ENCODE data around the gene IMMP2L. TPM values are rescaled to one million over a fixed set of nuclear protein-coding genes. Genes with fewer than 3 reads are reported as not detected.

The IMMP2L gene
- total and polyA plus RNA-seq, 4 donors = 24.3 to 32.9 (median 26.8) TPM

- intact Hi-C loops (cut with DNase I) = no loop called here
- ATAC-seq (ENCODE audit: low FRiP score) (no peak), DNase-seq (no peak)
- Histone ChIP-seq H3K36me3 (ENCODE audit: control insufficient read depth in 1 of 2, insufficient read depth in 2 of 2, low read length in 1 of 2) (no peaks in the 10 kb centered on the region), H3K9me3 (ENCODE audit: control insufficient read depth, low read length) (no peaks in the 10 kb centered on the region), H3K27ac (ENCODE audit: low read depth in 1 of 2, low read length in 2 of 2) (no peak overlapping the region), H3K4me1 (ENCODE audit: control insufficient read depth in 1 of 2, insufficient read depth in 2 of 2, low read length in 2 of 2) (no peaks in the 10 kb centered on the region), H3K27me3 (ENCODE audit: control insufficient read depth in 1 of 2, insufficient read depth in 2 of 2, low read length in 1 of 2) (no peaks in the 10 kb centered on the region), H3K4me3 (ENCODE audit: low read length in 2 of 2) (no peak overlapping the region)
- WGBS, 2 donors = 93 to 94% methylated on average over 4 of the region's 4 CpGs
Observed at GRCh38 chr7:110842796-110843195, 719.5 kb downstream of the IMMP2L start.

- Histone ChIP-seq H3K27ac (ENCODE audit: low read depth in 1 of 2, low read length in 2 of 2) (no peak overlapping the region), H3K36me3 (ENCODE audit: control insufficient read depth in 1 of 2, insufficient read depth in 2 of 2, low read length in 1 of 2) (no peaks in the 10 kb centered on the region), H3K4me3 (ENCODE audit: low read length in 2 of 2) (no peak overlapping the region), H3K27me3 (ENCODE audit: control insufficient read depth in 1 of 2, insufficient read depth in 2 of 2, low read length in 1 of 2) (no peaks in the 10 kb centered on the region), H3K9me3 (ENCODE audit: control insufficient read depth, low read length) (no peaks in the 10 kb centered on the region), H3K4me1 (ENCODE audit: control insufficient read depth in 1 of 2, insufficient read depth in 2 of 2, low read length in 2 of 2) (no peaks in the 10 kb centered on the region)
- intact Hi-C loops (cut with DNase I) = no loop called here
- ATAC-seq (ENCODE audit: low FRiP score) (no peak), DNase-seq (no peak)
- WGBS, 2 donors = 72 to 76% methylated on average over 3 of the region's 3 CpGs
Observed at GRCh38 chr7:110841840-110842545, 720.3 kb downstream of the IMMP2L start.

DNA sequence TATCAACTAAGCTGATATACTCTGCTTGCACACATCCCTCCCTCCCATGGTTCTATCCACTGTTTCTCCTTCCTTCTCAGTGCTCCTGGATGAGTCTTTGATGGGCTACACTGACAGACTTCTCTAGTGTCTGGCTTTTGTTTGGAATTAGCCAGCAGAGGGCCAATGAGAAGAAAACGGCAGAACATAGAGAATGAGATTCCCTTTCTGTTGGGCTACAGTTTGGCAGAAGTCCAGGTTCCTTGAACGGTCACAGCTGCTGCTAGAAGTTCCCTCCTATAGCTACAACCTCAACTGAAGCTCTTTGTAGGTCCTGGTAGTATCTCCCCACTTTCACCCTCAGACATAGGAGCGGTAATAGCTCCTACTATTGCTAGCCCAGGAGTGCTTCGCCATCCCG, 722.4 kb downstream of the IMMP2L start:
- no peak for DNase-seq
- intact Hi-C loops (cut with DNase I) = no loop called here
- no peak for ATAC-seq (ENCODE audit: low FRiP score)

DNA sequence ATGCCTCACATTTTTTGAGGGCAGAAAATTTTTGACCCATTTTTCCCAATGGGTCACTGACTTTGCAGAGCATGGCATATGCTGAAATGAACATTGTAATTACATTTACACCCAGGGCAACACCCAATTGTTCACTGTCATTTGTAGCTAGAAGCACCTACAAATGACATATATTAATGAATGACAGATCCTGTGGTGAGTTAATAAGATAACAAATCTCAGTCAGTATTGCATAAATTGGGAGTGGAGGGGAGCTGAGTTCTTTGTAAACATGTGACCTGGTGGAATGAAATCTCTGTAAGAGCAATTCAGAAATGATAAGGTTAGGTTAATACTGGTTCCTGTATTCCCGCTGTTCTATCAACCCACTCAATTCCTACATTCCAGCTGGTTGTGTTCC, 726.4 kb downstream of the IMMP2L start:
- no peaks in the 10 kb centered on the region for H3K9me3 ChIP-seq (ENCODE audit: control insufficient read depth, low read length)
- no peak overlapping the region for H3K27ac ChIP-seq (ENCODE audit: low read depth in 1 of 2, low read length in 2 of 2)
- WGBS, 2 donors = 86 to 89% methylated on average over 1 of the region's 1 CpG
- H3K27me3 ChIP-seq (ENCODE audit: control insufficient read depth in 1 of 2, insufficient read depth in 2 of 2, low read length in 1 of 2) = no peaks in the 10 kb centered on the region
- DNase-seq = no peak
- H3K36me3 ChIP-seq (ENCODE audit: control insufficient read depth in 1 of 2, insufficient read depth in 2 of 2, low read length in 1 of 2) = no peaks in the 10 kb centered on the region
- intact Hi-C loops (cut with DNase I) = no loop called here
- H3K4me1 ChIP-seq (ENCODE audit: control insufficient read depth in 1 of 2, insufficient read depth in 2 of 2, low read length in 2 of 2) = peaks cover 0 to 3% of the 10 kb centered on the region in 2 donors
- ATAC-seq (ENCODE audit: low FRiP score) = no peak
- H3K4me3 ChIP-seq (ENCODE audit: low read length in 2 of 2) = no peak overlapping the region

More for the DNA sequence above, 722.4 kb downstream of the IMMP2L start:
- 44 to 56% methylated on average over 5 of the region's 5 CpGs for WGBS, 2 donors
- H3K36me3 ChIP-seq (ENCODE audit: control insufficient read depth in 1 of 2, insufficient read depth in 2 of 2, low read length in 1 of 2) = no peaks in the 10 kb centered on the region
- H3K27ac ChIP-seq (ENCODE audit: low read depth in 1 of 2, low read length in 2 of 2) = no peak overlapping the region
- no peak overlapping the region for H3K4me3 ChIP-seq (ENCODE audit: low read length in 2 of 2)
- no peaks in the 10 kb centered on the region for H3K9me3 ChIP-seq (ENCODE audit: control insufficient read depth, low read length)
- H3K27me3 ChIP-seq (ENCODE audit: control insufficient read depth in 1 of 2, insufficient read depth in 2 of 2, low read length in 1 of 2) = no peaks in the 10 kb centered on the region
- peaks cover 0 to 2% of the 10 kb centered on the region in 2 donors for H3K4me1 ChIP-seq (ENCODE audit: control insufficient read depth in 1 of 2, insufficient read depth in 2 of 2, low read length in 2 of 2)

DNA sequence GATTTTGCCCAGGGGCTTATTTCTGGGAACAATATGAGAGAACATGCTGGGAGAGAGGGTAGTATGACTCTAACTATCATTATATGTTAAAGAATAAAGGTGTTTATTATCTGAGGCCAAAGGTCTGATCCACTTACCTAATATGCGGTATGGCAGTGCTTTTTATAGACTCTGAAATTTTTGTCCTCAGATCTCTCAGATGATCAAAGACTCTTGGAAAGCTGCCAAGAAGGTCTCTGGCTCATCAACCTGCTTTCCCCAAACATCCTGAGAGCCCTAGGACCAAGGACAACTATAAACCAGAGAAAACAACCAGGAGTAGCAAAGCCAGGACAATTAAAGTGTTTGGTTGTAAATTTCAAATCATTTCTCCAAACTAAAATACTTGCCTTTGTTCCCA, 727.1 kb downstream of the IMMP2L start:
- 84 to 86% methylated on average over 1 of the region's 1 CpG for WGBS, 2 donors
- intact Hi-C loops (cut with DNase I) = no loop called here
- no peak for ATAC-seq (ENCODE audit: low FRiP score)

DNA sequence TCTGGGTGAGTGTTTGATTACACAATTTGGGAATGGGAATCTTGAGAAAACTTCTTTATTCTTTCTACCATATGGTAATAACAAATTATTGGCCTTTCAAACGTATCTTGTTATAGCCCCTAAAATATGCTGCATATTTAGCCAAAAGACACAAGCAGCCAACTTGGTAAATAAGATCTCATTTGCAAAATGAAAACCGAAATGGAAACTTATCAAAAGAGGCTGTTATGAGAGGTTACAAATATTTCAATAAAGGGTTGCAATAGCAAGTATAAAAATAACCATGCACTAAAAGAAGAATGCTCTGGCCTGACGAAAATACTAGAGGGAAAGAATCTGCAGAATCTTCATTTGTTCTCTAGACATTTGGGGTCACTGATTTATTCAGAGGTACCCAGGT, 730.9 kb downstream of the IMMP2L start:
- no peaks in the 10 kb centered on the region for H3K9me3 ChIP-seq (ENCODE audit: control insufficient read depth, low read length)
- ATAC-seq (ENCODE audit: low FRiP score) (peak; percentile 11), DNase-seq (no peak)
- intact Hi-C loops (cut with DNase I) = no loop called here
- H3K4me1 ChIP-seq (ENCODE audit: control insufficient read depth in 1 of 2, insufficient read depth in 2 of 2, low read length in 2 of 2) = peaks cover 0 to 3% of the 10 kb centered on the region in 2 donors
- H3K36me3 ChIP-seq (ENCODE audit: control insufficient read depth in 1 of 2, insufficient read depth in 2 of 2, low read length in 1 of 2) = no peaks in the 10 kb centered on the region
- 5 to 9% methylated on average over 3 of the region's 3 CpGs for WGBS, 2 donors
- no peak overlapping the region for H3K4me3 ChIP-seq (ENCODE audit: low read length in 2 of 2)
- H3K27ac ChIP-seq (ENCODE audit: low read depth in 1 of 2, low read length in 2 of 2) = peak overlapping the region in 1 of 2 donors; percentile 23
- H3K27me3 ChIP-seq (ENCODE audit: control insufficient read depth in 1 of 2, insufficient read depth in 2 of 2, low read length in 1 of 2) = no peaks in the 10 kb centered on the region

More for the DNA sequence above, 727.1 kb downstream of the IMMP2L start:
- Histone ChIP-seq H3K36me3 (ENCODE audit: control insufficient read depth in 1 of 2, insufficient read depth in 2 of 2, low read length in 1 of 2) (no peaks in the 10 kb centered on the region), H3K4me3 (ENCODE audit: low read length in 2 of 2) (no peak overlapping the region), H3K4me1 (ENCODE audit: control insufficient read depth in 1 of 2, insufficient read depth in 2 of 2, low read length in 2 of 2) (peaks cover 0 to 3% of the 10 kb centered on the region in 2 donors), H3K27ac (ENCODE audit: low read depth in 1 of 2, low read length in 2 of 2) (no peak overlapping the region), H3K27me3 (ENCODE audit: control insufficient read depth in 1 of 2, insufficient read depth in 2 of 2, low read length in 1 of 2) (no peaks in the 10 kb centered on the region), H3K9me3 (ENCODE audit: control insufficient read depth, low read length) (no peaks in the 10 kb centered on the region)
- DNase-seq = no peak

DNA sequence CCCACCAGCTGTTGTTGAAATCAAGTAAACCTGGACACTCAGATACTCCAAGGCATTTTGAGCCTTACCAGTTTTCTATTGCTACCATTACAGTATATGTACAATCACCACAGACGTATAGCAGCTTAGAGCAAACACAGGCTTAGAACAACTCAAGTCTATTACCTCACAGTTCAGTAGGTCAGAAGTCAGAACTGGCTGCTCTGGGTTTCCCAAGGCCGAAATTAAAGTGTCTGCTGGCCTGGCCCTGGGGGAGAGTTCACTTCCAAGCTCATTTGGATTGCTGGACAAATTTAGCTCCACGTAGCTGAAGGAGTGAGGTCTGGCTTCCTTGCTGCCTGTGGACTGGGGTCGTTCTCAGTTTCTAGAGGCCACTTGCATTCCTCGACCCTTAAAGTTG, 731.5 kb downstream of the IMMP2L start:
- peaks cover 0 to 3% of the 10 kb centered on the region in 2 donors for H3K4me1 ChIP-seq (ENCODE audit: control insufficient read depth in 1 of 2, insufficient read depth in 2 of 2, low read length in 2 of 2)
- H3K27me3 ChIP-seq (ENCODE audit: control insufficient read depth in 1 of 2, insufficient read depth in 2 of 2, low read length in 1 of 2) = no peaks in the 10 kb centered on the region
- H3K4me3 ChIP-seq (ENCODE audit: low read length in 2 of 2) = no peak overlapping the region
- ATAC-seq (ENCODE audit: low FRiP score) (peak; percentile 67), DNase-seq (no peak)
- H3K27ac ChIP-seq (ENCODE audit: low read depth in 1 of 2, low read length in 2 of 2) = peak overlapping the region in 1 of 2 donors; percentile 51
- intact Hi-C loops (cut with DNase I) = no loop called here
- no peaks in the 10 kb centered on the region for H3K9me3 ChIP-seq (ENCODE audit: control insufficient read depth, low read length)
- no peaks in the 10 kb centered on the region for H3K36me3 ChIP-seq (ENCODE audit: control insufficient read depth in 1 of 2, insufficient read depth in 2 of 2, low read length in 1 of 2)
- 32% methylated on average over 5 of the region's 5 CpGs for WGBS, 2 donors

DNA sequence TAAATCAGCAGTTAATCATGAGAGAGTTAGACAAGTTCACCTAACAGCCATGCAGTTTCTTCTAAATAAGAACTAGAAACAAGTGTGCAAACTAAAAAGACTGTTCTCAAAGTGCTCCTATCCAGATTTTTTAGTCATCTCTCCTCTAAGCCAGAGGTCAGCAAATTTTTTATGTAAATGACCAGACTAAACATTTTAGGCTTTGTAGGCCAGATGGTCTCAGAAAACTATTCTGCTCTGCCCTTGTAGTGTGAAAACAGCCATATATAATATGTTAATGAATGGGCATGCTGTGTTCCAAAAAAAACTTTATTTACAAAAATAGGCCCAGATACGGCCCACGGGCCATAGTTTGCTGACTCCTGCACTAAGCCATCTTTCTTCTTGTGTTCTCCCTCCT, 734.4 kb downstream of the IMMP2L start:
- intact Hi-C loops (cut with DNase I) = no loop called here
- WGBS, 2 donors = 64 to 71% methylated on average over 2 of the region's 2 CpGs
- DNase-seq (no peak), ATAC-seq (ENCODE audit: low FRiP score) (no peak)
- Histone ChIP-seq H3K36me3 (ENCODE audit: control insufficient read depth in 1 of 2, insufficient read depth in 2 of 2, low read length in 1 of 2) (peaks cover 0 to 2% of the 10 kb centered on the region in 2 donors), H3K27ac (ENCODE audit: low read depth in 1 of 2, low read length in 2 of 2) (no peak overlapping the region), H3K4me3 (ENCODE audit: low read length in 2 of 2) (no peak overlapping the region), H3K9me3 (ENCODE audit: control insufficient read depth, low read length) (no peaks in the 10 kb centered on the region), H3K27me3 (ENCODE audit: control insufficient read depth in 1 of 2, insufficient read depth in 2 of 2, low read length in 1 of 2) (no peaks in the 10 kb centered on the region), H3K4me1 (ENCODE audit: control insufficient read depth in 1 of 2, insufficient read depth in 2 of 2, low read length in 2 of 2) (no peaks in the 10 kb centered on the region)

DNA sequence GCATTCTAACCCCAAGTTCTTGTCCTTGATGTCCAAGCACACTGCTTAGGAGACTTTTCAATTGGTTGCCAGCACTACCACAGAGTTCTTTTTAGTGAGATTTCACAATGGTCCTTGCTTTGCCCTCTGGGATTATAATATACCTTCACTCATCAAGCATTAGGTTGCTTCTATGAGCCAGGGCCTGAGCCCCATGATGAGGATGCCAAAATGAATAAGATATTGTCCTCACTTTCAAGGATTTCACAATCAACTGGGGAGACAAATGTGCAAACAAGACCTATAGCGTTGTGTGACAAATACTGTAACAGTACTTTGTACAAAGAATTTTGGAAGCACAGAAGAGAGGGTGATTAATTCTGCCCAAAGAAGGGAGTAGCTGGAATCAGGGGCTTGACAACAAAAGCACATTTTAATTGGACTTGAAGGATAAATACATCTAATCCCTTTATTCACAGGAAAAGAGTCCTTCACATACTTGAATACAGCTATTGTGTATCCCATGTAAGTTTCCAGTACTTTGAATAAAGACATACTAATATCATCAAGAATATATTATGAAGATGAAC, 734.9 kb downstream of the IMMP2L start:
- Histone ChIP-seq H3K27ac (ENCODE audit: low read depth in 1 of 2, low read length in 2 of 2) (no peak overlapping the region), H3K4me1 (ENCODE audit: control insufficient read depth in 1 of 2, insufficient read depth in 2 of 2, low read length in 2 of 2) (no peaks in the 10 kb centered on the region), H3K4me3 (ENCODE audit: low read length in 2 of 2) (no peak overlapping the region), H3K9me3 (ENCODE audit: control insufficient read depth, low read length) (no peaks in the 10 kb centered on the region), H3K27me3 (ENCODE audit: control insufficient read depth in 1 of 2, insufficient read depth in 2 of 2, low read length in 1 of 2) (no peaks in the 10 kb centered on the region), H3K36me3 (ENCODE audit: control insufficient read depth in 1 of 2, insufficient read depth in 2 of 2, low read length in 1 of 2) (peaks cover 0 to 2% of the 10 kb centered on the region in 2 donors)
- intact Hi-C loops (cut with DNase I) = no loop called here
- no peak for ATAC-seq (ENCODE audit: low FRiP score)
- no peak for DNase-seq
- WGBS, 2 donors = 89 to 92% methylated on average over 1 of the region's 1 CpG
